Skeletal muscle tissue (tissue), 4 donors: ENCODE data around the gene CXXC5. TPM values are rescaled to one million over a fixed set of nuclear protein-coding genes. Genes with fewer than 3 reads are reported as not detected.

Experiments used
- H3K27ac ChIP-seq: one replicate; pipeline ENCODE4 v1.7.0; 2013; ENCODE audit warnings: mild to moderate bottlenecking, low read depth, low read length, inconsistent platforms
- H3K27me3 ChIP-seq, 3 donors: one replicate each; pipeline ENCODE4 v1.7.0; 2013; ENCODE audit warnings: low read length in 3 of 3; ENCODE audit not compliant: control insufficient read depth in 3 of 3, insufficient read depth in 3 of 3
- H3K36me3 ChIP-seq, 3 donors: one replicate each; pipeline ENCODE4 v1.7.0; 2013; ENCODE audit warnings: low read length in 3 of 3; ENCODE audit not compliant: control insufficient read depth in 3 of 3, insufficient read depth in 3 of 3
- H3K4me1 ChIP-seq, 3 donors: one replicate each; pipeline ENCODE4 v1.7.0; 2013; ENCODE audit warnings: low read length in 3 of 3, mild to moderate bottlenecking in 3 of 3; ENCODE audit not compliant: control insufficient read depth in 3 of 3, insufficient read depth in 3 of 3
- H3K4me3 ChIP-seq, 3 donors: one replicate each; pipeline ENCODE4 v1.7.0; 2013; ENCODE audit warnings: low read length in 3 of 3
- H3K9ac ChIP-seq, 3 donors: one replicate each; pipeline ENCODE4 v1.7.0; 2013; ENCODE audit warnings: low read length in 3 of 3, mild to moderate bottlenecking in 3 of 3, moderate library complexity in 2 of 3, low read depth in 1 of 3
- H3K9me3 ChIP-seq, 3 donors: one replicate each; pipeline ENCODE4 v1.7.0; 2013; ENCODE audit warnings: low read length in 3 of 3; ENCODE audit not compliant: control insufficient read depth in 3 of 3
- total RNA-seq: library from RNA; depleted of rRNA; stranded (reverse); fragments of >200 nt; gene quantifications from one replicate; pipeline ENCODE4 v1.2.3, GENCODE V29; 2014
- donor health status: Osteomylitis.

The CXXC5 gene
- total RNA-seq, 1 donor from 2014 or later: 66.8 TPM

DNA sequence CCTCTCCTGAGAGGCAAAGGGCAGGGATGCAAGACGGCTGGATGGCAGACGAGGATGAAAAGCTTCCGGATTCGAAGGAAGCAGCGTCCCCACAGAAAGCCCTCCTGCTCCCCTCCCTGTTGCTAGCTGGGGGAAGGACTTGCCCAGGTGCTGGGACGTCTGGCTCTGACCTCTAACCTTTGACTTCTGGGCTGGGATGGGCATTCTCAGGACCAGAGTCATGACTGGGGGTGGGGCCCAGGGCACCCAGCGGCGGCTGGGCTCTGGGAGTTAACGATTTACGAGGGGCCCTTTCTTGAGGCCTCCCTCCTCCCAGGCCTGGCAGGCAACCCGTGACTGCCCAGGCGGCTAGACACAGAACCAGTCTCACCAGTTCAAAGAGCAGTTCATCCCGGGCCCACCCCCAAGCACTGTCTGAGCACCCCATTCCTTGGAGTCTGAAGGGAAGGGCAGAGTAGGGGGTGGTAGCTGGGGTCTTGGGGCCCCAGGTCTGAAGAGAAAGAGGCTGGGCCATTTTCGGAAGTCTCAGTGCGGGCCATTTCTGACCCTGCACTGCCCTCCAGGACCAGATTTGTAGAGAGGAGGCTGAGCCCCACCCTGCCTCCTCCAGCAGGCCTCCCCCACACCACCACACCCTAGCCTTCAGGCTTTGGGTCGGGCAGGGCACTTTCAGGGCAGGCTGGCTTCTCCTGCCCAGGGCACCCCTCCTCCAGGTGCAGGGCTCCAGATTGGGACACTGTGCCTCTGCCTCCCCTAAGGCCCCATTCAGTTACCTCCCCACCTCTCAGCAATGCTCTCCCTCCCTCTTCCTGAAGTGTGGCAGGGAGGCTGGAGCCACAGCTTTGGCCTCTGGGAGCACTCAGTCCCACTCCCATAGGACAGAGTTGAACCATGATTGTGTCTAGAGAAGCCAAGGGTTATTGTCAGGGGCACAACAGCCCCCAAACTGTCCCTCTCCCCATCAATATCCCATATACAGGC, 5.0 kb upstream of the CXXC5 start:
- Histone ChIP-seq H3K27me3 (no peaks in the 10 kb centered on the region), H3K9me3 (no peaks in the 10 kb centered on the region), H3K36me3 (no peaks in the 10 kb centered on the region), H3K9ac (peak overlapping the region; percentile 10 to 33 (median 16)), H3K27ac (peak overlapping the region; percentile 98), H3K4me1 (peaks cover 67 to 83% (median 72%) of the 10 kb centered on the region in 3 donors), H3K4me3 (no peak overlapping the region)

DNA sequence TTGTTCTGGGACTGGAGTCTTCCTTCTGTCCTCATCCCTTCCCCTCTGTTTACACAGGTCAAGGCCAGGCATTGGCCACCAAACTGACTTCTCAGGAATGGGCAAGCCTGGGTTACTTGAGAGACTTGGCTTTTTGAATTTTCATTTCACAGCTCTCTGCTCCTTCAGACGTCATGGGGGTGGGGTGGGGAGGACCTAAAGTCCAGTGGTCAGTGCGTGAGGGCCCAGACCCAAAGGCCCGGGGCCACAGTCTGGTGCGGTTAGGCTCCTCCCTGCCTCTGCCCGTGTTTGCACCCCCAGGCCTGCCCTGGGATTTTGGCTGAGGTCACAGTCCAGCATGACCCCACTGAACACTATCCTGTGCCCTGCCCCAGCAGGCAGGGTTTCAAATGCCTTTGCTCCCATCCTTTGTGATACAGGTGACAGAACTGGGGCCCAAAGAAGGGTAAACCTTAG, 4.1 kb upstream of the CXXC5 start:
- no peaks in the 10 kb centered on the region for H3K27me3 ChIP-seq
- no peak overlapping the region for H3K9ac ChIP-seq
- H3K4me3 ChIP-seq: no peak overlapping the region
- no peaks in the 10 kb centered on the region for H3K9me3 ChIP-seq
- H3K27ac ChIP-seq: peak overlapping the region; percentile 98
- no peaks in the 10 kb centered on the region for H3K36me3 ChIP-seq
- peaks cover 59 to 75% (median 64%) of the 10 kb centered on the region in 3 donors for H3K4me1 ChIP-seq

DNA sequence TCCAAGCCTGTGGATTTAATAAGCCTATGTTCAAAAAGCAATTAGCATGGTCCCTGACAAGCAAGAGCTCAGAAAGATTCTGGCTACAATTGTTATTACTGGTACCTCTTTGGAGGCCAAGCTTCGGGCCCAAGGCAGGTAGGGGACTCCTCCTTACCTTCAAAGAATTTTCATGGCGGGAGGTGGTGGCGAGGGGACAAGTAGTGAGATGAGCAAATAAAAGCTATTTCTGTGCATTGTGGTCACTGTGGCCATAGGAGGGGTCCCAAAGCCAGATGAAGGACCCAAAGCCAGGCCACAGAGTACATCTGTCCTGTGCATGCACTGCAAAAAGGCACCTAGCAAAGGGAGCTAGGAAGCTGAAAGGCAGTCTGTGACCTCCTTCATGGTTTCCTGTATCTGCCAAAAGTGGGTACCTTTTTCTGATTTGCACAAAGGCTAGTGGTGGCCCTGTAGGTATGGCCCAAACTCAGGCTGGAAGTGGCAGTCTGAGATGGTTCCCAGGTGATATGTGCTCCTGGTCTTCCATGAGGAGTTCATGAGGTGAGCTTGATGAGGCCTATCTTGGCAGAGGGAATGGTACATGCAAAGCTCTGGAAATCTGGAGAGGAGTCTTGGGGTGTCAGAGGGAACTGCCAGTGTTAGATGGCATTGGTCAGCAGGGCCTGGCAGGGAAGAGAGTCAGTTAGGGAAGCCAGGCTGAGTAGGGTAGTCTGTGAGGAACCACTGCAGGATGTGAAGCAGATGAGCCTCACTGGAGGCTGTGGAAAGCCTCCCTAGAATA, 3.3 kb upstream of the CXXC5 start:
- H3K27me3 ChIP-seq: no peaks in the 10 kb centered on the region
- no peak overlapping the region for H3K4me3 ChIP-seq
- H3K36me3 ChIP-seq: peaks cover 0 to 1% (median 0%) of the 10 kb centered on the region in 3 donors
- no peak overlapping the region for H3K27ac ChIP-seq
- peak overlapping the region in 1 of 3 donors; percentile 11 for H3K9ac ChIP-seq
- H3K9me3 ChIP-seq: no peaks in the 10 kb centered on the region
- H3K4me1 ChIP-seq: peaks cover 51 to 67% (median 56%) of the 10 kb centered on the region in 3 donors

DNA sequence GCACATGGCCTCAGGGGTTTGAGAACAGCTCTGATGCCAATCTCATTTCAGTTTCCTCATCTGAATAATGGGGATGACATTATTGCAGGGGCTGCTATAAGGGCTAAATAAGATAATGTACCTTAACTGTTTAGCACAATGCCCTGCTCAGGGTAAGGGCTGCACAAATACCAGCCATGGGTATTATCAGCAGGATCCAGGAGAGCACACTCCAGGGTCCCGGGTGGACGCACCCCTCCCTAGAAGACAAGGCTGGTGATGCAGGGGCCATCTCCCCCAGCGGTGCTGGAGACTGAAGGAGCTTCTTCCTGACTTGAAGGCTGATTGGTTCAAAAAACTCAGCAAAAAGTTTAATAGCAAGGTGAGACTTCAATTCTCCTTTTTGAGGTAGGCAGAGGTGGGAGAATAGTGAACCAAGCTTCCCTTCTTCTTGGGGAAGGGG, 2.7 kb upstream of the CXXC5 start:
- Histone ChIP-seq H3K4me1 (peaks cover 45 to 60% (median 50%) of the 10 kb centered on the region in 3 donors), H3K27me3 (no peaks in the 10 kb centered on the region), H3K9me3 (no peaks in the 10 kb centered on the region), H3K9ac (peak overlapping the region in 1 of 3 donors; percentile 11), H3K4me3 (no peak overlapping the region), H3K27ac (no peak overlapping the region), H3K36me3 (peaks cover 0 to 2% (median 0%) of the 10 kb centered on the region in 3 donors)

DNA sequence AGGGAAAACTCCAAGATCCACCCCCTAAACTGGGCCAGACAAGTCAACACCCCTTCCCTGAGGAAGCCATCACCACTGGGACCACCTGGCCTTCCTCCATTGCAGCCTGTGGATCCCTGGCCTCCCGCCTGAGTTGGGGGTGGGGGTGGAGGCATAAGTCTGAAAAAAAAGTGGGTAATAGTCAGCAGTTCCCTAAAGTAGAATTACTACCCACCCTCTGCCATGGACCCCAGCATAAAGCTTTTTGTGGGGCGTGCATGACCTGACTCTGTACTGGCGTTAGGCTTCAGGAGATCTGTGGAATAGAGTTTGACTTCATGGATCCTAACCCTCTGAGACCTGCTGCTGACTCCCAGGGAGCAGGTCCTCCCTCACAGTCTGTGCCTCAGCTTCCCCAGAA, 2.0 kb upstream of the CXXC5 start:
- Histone ChIP-seq H3K4me1 (peaks cover 43 to 60% (median 49%) of the 10 kb centered on the region in 3 donors), H3K9me3 (no peaks in the 10 kb centered on the region), H3K4me3 (no peak overlapping the region), H3K27me3 (no peaks in the 10 kb centered on the region), H3K9ac (no peak overlapping the region), H3K27ac (no peak overlapping the region), H3K36me3 (peaks cover 0 to 2% (median 0%) of the 10 kb centered on the region in 3 donors)

DNA sequence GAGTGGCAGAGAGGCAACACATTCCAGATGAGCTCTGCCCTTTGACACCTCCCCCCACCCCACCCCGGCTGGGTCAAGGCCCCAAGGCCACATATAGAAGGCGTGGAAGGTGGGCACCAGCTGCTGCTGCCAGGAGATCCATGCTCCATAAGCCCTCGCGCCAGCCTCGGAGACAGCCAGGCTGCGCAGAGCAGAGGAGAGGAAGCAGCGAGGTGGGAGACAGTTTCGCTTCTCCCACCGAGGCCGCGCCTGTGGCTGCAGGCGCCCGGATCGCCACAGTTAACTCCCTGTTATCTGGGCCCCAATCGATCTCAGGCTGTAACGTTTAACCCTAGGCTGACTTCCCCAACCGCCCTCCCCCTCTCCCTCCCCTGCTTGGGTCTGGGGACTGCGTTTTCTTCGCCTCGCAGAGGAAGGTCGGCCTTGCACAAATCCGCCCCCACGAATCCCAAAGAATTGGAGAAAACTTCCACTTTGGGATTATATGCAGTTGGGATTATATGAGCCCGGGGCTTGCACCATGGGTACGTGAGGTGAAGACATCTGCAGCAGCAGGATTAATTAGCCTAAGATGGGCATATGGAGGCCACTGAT, 1.1 kb upstream of the CXXC5 start:
- no peaks in the 10 kb centered on the region for H3K9me3 ChIP-seq
- no peaks in the 10 kb centered on the region for H3K27me3 ChIP-seq
- no peak overlapping the region for H3K27ac ChIP-seq
- H3K9ac ChIP-seq: peak overlapping the region in 2 of 3 donors; percentile 78 to 81
- peaks cover 0 to 2% (median 0%) of the 10 kb centered on the region in 3 donors for H3K36me3 ChIP-seq
- peaks cover 42 to 57% (median 48%) of the 10 kb centered on the region in 3 donors for H3K4me1 ChIP-seq
- H3K4me3 ChIP-seq: peak overlapping the region in 2 of 3 donors; percentile 28 to 41

DNA sequence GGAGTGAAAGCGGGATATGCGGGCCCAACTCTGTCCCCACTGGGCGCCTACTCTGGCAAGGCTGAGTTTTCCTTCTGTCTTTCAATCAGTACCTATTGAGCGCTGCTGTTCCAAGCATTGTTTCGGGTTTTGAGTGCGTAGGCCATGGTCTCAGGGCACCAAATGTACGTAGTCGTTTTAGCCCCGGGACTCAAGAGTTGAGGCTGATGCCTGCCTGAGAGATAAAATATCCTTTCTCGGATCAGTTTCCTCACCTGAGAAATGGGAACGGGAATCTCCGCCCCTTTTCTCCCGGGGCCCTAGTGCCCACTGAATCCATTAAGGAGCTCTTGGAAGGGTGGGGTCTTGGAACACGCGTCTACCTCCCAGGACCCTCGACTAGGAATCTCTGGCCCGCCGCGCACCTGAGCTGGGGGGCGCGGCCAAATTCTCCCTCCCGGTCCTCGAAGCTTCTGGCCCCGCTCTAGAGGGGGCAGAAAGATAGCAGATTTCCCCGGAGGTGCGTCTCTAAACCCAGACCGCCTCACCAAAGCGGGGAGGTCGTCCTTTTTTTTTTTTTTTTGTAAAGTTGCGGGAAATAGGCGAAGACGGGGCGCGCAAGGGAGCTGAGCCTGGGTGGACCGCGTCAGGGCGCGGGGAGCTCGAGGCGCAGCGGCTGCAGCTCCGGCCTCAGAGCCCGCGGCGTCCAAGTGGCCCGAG, 494 bp upstream of the CXXC5 start:
- H3K4me1 ChIP-seq: peaks cover 44 to 58% (median 48%) of the 10 kb centered on the region in 3 donors
- H3K9me3 ChIP-seq: no peaks in the 10 kb centered on the region
- H3K36me3 ChIP-seq: peaks cover 0 to 2% (median 0%) of the 10 kb centered on the region in 3 donors
- no peaks in the 10 kb centered on the region for H3K27me3 ChIP-seq
- H3K27ac ChIP-seq: peak overlapping the region; percentile 85
- peak overlapping the region; percentile 44 to 81 (median 78) for H3K9ac ChIP-seq
- peak overlapping the region; percentile 28 to 64 (median 52) for H3K4me3 ChIP-seq

DNA sequence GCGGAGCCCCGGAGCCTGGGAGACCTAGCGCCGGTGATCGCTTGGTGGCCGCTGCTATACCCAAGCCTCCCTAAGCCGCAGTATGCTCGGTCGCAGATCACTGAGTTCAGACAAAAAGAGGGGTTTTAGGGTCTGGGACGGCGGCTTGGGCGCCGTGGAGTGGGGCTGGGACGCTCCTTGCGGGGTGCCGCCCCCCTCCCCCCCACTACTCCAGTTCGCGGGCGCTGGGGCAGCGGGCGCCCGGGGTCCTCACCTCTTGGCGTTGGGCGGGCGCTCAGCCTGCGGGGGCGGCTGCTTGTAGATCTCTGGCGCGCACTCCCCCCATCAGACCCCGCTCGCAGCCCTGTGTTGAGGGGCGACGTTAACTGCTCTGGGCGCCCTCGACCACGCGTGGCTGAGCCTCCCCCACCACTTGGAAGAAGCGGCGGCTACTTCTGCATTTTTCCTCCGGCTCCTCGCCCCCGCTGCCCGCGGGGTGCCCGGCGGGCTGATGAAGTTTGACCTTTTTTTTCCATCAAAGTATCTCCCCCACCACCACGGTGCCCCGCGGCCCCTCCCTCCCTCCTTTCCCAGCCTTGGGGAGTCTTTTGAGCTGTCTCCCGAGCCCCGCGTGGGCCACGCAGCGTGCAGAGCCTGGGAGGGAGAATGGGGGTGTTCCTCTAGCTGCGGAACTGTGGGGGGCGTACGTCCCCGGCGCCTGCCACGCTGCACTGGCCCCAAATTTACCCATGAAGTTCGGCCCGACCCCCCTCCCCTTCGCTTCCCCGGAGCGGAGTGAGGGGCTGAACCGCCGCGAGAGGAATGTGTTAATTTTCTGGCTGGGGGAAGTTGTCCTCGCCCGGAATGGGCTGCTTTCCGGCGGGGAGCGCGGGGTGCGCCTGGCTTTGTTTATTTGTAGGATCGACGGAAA, 1.2 kb downstream of the CXXC5 start:
- Histone ChIP-seq H3K4me1 (peaks cover 46 to 58% (median 52%) of the 10 kb centered on the region in 3 donors), H3K27me3 (no peaks in the 10 kb centered on the region), H3K36me3 (peaks cover 0 to 2% (median 0%) of the 10 kb centered on the region in 3 donors), H3K27ac (peak overlapping the region; percentile 85), H3K9me3 (no peaks in the 10 kb centered on the region), H3K9ac (peak overlapping the region; percentile 92 to 97 (median 94)), H3K4me3 (peak overlapping the region; percentile 82 to 85 (median 85))
